Urinary bladder (tissue), 4 donors: ENCODE results near the gene MYLK. TPM values are rescaled to one million over a fixed set of nuclear protein-coding genes. Genes with fewer than 3 reads are reported as not detected.

Source experiments
- DNase-seq: peaks from one replicate; pipeline ENCODE4 v3.0.0-alpha.2; 2015; ENCODE audit errors: extremely low spot score
- H3K27ac ChIP-seq: one replicate; pipeline ENCODE4 v1.5.1; 2013; ENCODE audit warnings: low read depth, mild to moderate bottlenecking, moderate library complexity
- H3K36me3 ChIP-seq: one replicate; pipeline ENCODE4 v1.6.1; 2013; ENCODE audit warnings: mild to moderate bottlenecking, moderate library complexity; ENCODE audit not compliant: insufficient read depth
- H3K4me1 ChIP-seq: one replicate; pipeline ENCODE4 v1.6.1; 2013; ENCODE audit warnings: mild to moderate bottlenecking, moderate library complexity; ENCODE audit not compliant: insufficient read depth
- H3K4me3 ChIP-seq: one replicate; pipeline ENCODE4 v1.5.1; 2013; ENCODE audit warnings: low read depth, low read length
- WGBS: extraction: QIAGEN DNeasy Blood & Tissue Kit; methylation state at CpG from one replicate; pipeline ENCODE4 v1.1.7; 2013; 5-methylcytosine and 5-hydroxymethylcytosine counted together
- polyA plus RNA-seq: library from polyadenylated mRNA; stranded (reverse); fragments of 200-250 nt; gene quantifications from one replicate; pipeline ENCODE4 v1.2.3, GENCODE V29; 2013
- total RNA-seq: library from RNA; depleted of rRNA; stranded (reverse); fragments of >200 nt; gene quantifications from one replicate; pipeline ENCODE4 v1.2.3, GENCODE V29; 2014
- donor health status: healthy with polysubstance abuse.
- donor health status: healthy.

The MYLK gene
- total and polyA plus RNA-seq, 2 donors, result 1,524 to 1,651 TPM

DNA sequence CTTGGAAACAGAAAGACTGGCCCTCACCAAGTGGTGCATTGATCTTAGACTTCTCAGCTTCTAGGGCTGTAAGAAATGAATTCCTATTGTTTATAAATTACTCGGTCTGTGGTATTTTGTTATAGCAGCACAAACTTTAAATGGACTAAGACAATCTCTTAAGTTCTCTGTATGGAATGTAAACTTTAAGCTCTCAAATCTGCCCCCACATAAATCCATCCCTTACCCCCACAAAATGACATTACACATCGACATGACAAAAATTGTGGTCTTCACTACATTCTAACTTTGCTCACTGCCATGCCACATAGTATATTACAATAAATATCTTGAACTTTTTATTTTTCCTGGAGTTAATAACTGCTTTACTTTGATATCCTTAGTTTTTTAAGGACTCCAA lies 121.3 kb downstream of the MYLK start:
- Histone ChIP-seq H3K4me1 (no peaks in the 10 kb centered on the region), H3K27ac (no peak overlapping the region), H3K4me3 (no peak overlapping the region), H3K36me3 (no peaks in the 10 kb centered on the region)
- 49% methylated on average over 2 of the region's 2 CpGs for WGBS
- no peak for DNase-seq

DNA sequence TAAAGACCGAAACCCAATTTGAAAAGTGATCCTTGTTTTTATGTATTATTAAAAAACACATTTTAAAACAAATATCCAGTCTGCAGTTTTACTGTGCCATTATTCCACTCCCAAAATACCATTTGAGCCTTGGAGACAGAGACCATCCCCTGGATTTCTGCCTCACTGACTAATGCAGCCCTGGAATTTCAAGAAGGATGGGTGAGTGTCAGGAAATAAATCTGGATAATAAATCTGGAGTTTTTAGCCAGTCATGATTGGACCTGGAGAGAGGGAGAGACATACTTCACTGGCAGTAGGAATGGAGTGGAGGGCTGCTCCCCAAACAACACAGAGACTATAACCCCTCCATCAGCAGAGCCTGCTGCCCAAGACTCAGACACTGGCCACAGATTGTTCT lies 123.3 kb downstream of the MYLK start:
- Histone ChIP-seq H3K4me3 (no peak overlapping the region), H3K4me1 (no peaks in the 10 kb centered on the region), H3K27ac (no peak overlapping the region), H3K36me3 (no peaks in the 10 kb centered on the region)
- no peak for DNase-seq
- WGBS, result 93% methylated on average over 1 of the region's 1 CpG

DNA sequence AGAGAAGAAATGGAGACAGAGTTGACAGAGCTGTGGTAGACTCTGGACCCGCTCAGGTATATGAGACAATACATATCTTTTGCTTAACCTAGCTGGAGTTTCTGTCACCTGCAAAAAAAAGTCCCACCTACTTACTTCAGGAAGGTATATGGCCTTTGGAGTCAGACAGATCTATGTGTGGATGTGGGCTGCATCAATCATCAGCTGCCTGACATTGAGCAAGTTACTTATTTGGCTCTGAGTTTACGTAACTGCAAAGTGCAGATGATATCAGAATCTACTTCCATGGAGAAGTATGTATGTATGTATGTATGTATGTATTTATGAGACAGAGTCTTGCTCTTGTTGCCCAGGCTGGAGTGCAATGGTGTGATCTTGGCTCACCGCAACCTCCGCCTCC lies 124.3 kb downstream of the MYLK start:
- Histone ChIP-seq H3K36me3 (no peaks in the 10 kb centered on the region), H3K27ac (no peak overlapping the region), H3K4me1 (no peaks in the 10 kb centered on the region), H3K4me3 (no peak overlapping the region)
- no peak for DNase-seq
- 96% methylated on average over 4 of the region's 4 CpGs for WGBS

DNA sequence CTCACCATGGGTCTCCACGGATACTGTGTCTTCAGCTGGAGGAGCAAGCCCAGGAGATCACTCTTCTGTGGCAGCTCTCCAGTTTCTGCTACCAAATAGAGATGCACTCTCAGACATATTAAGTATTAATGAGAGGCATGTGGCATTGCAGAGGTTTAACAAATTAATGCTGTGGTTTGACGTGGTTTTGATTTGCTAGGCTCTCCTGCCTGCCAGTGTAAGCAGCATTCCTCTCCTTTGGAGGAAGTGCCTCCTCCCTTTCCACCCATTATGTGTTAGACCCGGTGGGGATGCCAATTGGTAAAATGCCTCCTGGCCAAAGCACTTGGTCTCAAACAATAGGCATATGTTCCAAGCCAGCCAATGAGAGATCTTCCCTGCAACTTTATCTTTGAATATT lies 124.8 kb downstream of the MYLK start:
- no peaks in the 10 kb centered on the region for H3K4me1 ChIP-seq
- 66% methylated on average over 3 of the region's 3 CpGs for WGBS
- DNase-seq, result no peak
- H3K27ac ChIP-seq, result no peak overlapping the region
- H3K4me3 ChIP-seq, result no peak overlapping the region
- no peaks in the 10 kb centered on the region for H3K36me3 ChIP-seq

DNA sequence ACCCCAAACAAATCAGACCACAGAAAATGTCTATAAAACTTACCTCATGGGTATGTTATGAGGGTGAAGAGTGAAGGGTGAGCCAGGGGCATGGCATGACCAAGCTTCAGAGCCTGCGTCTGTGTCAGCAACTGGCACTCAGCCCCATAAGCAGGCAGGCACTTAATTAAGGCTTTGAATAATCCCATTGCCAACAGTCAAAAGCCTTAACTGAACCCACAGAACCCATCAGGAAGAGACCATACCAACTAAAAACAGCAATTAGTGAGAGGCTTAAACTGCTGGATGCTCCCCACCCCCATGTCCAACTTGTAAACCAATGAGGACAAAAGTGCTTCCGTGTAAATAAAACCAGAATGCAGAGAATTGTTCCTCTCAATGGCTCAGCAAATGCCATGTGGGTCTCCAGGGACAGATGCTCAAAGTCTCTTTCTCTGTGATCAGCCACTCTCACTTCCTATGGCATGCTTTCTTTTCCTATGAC lies 126.0 kb downstream of the MYLK start:
- Histone ChIP-seq H3K4me1 (no peaks in the 10 kb centered on the region), H3K27ac (no peak overlapping the region), H3K36me3 (no peaks in the 10 kb centered on the region), H3K4me3 (no peak overlapping the region)
- no peak for DNase-seq
- WGBS, result 32% methylated on average over 2 of the region's 2 CpGs

DNA sequence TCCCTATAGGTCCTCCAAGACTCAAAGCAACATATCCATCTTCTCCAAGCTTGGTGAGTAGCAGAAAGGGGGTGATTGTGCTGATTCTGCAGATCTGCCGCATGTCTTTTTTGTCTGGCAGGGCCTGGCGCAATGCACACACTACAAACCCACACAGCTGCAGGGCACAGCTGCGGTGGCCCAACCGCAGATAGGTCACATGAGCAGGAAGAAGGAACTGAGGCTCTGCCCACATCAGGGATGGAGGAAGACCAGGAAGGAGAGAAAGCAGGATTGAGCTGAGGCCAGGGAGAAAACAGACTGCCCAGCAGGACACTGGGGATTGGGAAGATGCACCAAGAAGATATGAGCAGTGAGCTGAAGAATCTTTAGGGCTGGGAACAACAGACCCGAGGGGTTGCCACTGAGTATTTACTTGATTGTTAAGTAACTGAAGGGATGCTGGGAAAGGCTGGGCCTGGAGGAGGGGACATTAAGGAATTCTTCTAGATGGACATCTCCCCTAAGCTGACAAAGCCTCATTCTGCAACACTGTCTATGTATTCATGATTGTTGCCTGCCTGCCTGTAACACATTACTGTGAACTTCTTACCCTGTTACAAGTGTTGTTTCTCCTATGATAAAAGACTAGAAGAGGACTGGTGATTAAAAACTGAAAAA lies 126.7 kb downstream of the MYLK start:
- Histone ChIP-seq H3K4me1 (no peaks in the 10 kb centered on the region), H3K27ac (no peak overlapping the region), H3K4me3 (no peak overlapping the region), H3K36me3 (no peaks in the 10 kb centered on the region)
- WGBS, result 68% methylated on average over 5 of the region's 5 CpGs
- DNase-seq, result no peak

DNA sequence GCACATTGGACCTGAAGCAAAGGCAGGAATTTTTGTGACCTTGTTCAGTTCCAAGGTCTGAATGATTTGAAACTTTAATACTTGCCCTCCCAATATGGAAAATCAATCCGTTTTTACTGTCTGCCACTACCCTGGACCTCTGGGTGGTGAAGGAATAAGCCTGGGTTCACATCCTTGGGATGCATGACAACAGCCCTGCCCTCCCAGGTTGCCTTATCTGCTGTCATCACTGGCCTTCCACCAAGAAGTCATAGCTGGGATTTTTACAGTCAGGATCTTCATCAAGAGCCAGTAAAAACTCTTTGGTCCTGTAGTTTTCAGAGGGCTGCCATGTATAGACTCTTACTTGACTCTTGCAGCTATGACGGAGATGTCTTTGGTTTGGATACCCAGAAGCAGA lies 128.6 kb downstream of the MYLK start:
- no peak overlapping the region for H3K4me3 ChIP-seq
- H3K36me3 ChIP-seq, result no peaks in the 10 kb centered on the region
- no peak for DNase-seq
- H3K27ac ChIP-seq, result no peak overlapping the region
- no peaks in the 10 kb centered on the region for H3K4me1 ChIP-seq
- WGBS, result 70% methylated on average over 2 of the region's 2 CpGs

DNA sequence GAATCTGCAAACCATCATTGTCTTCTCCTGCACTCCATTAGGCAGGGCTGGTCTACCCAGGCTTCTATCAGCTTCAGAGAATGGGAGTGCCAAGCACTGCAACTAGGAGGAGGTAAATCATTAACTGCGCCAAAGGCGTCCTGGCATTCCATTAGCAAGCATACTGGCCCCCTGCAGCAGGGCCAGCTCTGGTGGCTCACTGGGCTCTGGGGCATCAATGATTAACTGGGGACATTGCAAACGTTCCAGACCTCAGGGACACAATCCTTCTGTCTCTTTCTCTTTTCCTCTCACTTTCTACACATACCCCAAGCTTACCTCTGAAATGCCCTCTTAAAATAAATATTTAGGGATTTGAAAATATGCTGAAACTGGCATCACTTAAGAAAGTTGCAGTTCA lies 129.0 kb downstream of the MYLK start:
- Histone ChIP-seq H3K27ac (no peak overlapping the region), H3K4me1 (no peaks in the 10 kb centered on the region), H3K4me3 (no peak overlapping the region), H3K36me3 (no peaks in the 10 kb centered on the region)
- 78% methylated on average over 3 of the region's 3 CpGs for WGBS
- no peak for DNase-seq

DNA sequence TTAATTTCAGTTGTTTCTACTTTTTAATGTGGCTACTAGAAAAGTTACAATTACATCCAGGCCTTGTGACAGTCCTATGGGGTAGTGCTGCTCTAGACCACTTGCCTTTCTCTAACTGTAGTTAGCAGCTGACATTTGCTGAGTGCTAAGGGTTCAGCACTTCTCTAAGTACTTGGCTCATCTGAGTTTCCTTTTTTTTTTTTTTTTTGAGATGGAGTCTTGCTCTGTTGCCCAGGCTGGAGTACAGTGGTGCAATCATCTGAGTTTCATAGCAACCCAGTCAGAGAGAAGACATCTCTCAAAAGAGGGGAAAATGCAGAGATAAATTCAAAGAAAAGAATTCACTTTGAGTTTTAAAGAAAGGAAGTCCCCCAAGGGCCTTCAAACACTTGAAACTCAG lies 130.8 kb downstream of the MYLK start:
- Histone ChIP-seq H3K4me1 (no peaks in the 10 kb centered on the region), H3K27ac (no peak overlapping the region), H3K36me3 (no peaks in the 10 kb centered on the region), H3K4me3 (no peak overlapping the region)
- no peak for DNase-seq

DNA sequence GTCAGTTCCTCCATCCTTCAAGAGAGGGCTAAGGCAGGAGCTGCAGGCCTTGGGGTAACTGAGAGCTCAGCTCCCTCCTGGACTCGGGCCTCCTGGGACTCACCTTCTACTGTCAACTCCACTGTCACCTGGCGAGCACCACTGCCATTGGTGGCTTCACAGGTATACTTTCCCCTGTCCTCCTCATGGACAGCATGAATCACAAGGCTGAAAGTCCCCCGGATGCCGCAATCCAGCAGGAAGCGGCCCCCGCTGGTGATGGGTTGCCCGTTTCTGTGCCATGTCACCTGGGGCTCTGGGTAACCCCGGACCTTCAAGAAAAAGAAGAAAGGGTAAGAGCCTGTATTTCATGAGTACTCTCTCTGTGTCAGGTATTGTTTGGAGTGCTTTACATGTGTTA lies 131.9 kb downstream of the MYLK start:
- Histone ChIP-seq H3K4me1 (no peaks in the 10 kb centered on the region), H3K4me3 (no peak overlapping the region), H3K36me3 (no peaks in the 10 kb centered on the region), H3K27ac (no peak overlapping the region)
- no peak for DNase-seq
- 96% methylated on average over 8 of the region's 8 CpGs for WGBS

DNA sequence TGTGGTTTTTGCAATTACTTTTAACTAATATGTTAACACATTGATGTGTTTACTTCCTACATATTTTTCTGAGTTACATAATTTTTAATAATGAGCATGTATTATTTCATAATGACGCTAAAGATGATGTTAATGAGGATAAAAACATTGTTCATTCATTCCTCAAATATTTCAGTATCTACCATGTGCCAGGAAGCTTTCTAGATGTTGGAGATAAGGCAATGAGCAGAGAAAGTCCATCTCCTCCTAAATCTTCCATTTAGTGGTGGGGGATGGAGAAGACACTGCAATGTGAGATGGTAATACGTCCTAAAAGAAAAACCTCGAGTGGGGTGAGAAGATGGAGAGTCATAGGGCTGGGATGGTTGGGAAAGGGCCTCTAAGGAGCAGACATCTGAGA lies 132.7 kb downstream of the MYLK start:
- no peak overlapping the region for H3K27ac ChIP-seq

DNA sequence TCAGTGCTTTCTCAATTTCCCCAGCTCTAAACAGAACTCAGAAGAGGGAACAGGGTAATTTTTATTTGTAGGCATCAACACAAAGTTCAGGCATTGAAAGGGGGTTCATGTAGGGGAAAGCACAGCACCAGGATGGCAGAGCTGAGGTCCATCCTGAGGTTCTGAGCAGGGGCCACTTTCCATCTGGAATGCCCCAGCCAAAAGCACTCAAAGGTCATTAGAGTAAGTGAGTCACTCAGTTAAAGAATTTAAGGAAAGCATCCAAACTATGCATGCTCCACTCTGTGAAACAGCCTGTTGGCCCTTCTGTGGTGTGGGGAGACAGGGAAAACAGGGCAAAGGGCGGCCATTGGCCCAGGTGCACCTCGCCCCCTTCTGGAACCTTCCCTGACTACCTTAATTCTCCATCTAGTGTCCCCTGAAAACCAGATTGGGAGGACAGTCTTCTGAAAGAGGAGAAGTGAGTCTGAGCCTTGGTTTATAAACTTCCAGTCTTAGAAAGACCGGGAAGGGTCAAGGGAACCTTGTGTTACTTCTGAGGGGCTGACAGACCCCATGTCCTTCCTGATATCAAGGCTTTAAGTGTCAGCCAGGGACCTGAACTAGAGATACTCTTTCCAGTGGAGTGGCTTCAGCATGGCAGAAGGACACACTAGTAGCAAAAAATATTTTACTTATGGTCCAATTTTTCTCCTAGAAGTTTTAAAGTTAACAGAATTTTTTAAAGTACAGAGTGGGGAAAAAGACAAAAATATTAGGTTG lies 133.3 kb downstream of the MYLK start:
- no peak for DNase-seq
- Histone ChIP-seq H3K27ac (no peak overlapping the region), H3K4me3 (no peak overlapping the region), H3K4me1 (no peaks in the 10 kb centered on the region), H3K36me3 (no peaks in the 10 kb centered on the region)
- 79% methylated on average over 3 of the region's 3 CpGs for WGBS

More for the DNA sequence above, 132.7 kb downstream of the MYLK start:
- 77% methylated on average over 3 of the region's 3 CpGs for WGBS
- no peak for DNase-seq
- H3K4me3 ChIP-seq, result no peak overlapping the region
- no peaks in the 10 kb centered on the region for H3K4me1 ChIP-seq
- H3K36me3 ChIP-seq, result no peaks in the 10 kb centered on the region

DNA sequence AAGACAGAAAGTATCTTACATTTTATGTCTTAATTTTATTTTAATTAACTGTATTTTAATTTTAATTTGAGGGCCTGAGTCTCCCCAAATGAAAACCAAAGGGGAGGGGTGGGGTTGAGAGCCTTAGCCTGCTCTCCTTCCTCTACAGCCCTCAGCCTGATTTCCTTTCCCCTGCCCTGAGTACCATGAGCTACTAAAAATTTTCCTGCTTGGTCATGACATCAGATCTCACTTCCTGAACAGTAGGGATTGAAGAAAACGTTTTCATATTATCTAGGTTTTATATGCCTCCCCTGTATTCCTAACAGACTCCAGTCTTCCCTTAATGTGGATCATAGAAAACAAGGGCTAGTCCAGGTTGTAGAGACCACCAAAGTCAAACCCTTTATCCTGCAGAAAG lies 133.9 kb downstream of the MYLK start:
- no peak for DNase-seq
- H3K4me1 ChIP-seq, result no peaks in the 10 kb centered on the region
- H3K36me3 ChIP-seq, result no peaks in the 10 kb centered on the region
- H3K4me3 ChIP-seq, result no peak overlapping the region
- 24% methylated on average over 1 of the region's 1 CpG for WGBS
- H3K27ac ChIP-seq, result no peak overlapping the region

DNA sequence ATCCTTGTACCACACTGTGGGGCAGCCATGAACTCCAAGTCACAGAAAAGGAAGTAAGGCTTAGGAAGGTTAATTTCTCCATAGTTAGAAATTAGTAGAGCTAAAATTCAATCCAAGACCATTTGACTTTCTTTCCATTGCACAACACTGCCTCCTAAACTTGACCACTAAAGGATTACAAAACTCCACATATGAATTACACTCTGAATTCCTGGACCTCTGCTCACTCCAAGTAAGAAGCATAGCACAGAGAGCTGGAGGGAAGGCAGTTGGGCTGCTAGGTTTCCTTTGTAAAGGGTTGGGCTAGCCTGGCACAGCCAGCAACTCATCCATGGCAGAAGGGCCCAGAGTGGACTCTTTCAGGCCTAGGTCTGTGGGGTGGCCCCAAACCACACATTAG lies 134.4 kb downstream of the MYLK start:
- Histone ChIP-seq H3K4me1 (no peaks in the 10 kb centered on the region), H3K4me3 (no peak overlapping the region), H3K27ac (no peak overlapping the region), H3K36me3 (no peaks in the 10 kb centered on the region)
- no peak for DNase-seq
